Measurements from ENCODE around the gene TRAF7. TPM values are rescaled to one million over a fixed set of nuclear protein-coding genes. Genes with fewer than 3 reads are reported as not detected.

Gene TRAF7
- total RNA-seq, 1 experiment from 2014 or later, result 160 TPM

GRCh38 chr16:2195322-2196161 is 40.0 kb downstream of the TRAF7 start:
- Histone ChIP-seq H3K36me3 (ENCODE audit: control insufficient read depth in 1 of 2, insufficient read depth in 2 of 2, low read length in 2 of 2) (no peaks in the 10 kb centered on the region), H3K4me3 (replicated peaks in 1 of 2; ENCODE audit: low read depth in 1 of 2, low read length in 2 of 2) (peak overlapping the region; percentile 41 to 58), H3K9ac (ENCODE audit: low read length) (peak overlapping the region; percentile 41), H4K20me1 (ENCODE audit: insufficient read depth) (no peaks in the 10 kb centered on the region), H3K4me2 (ENCODE audit: low read length) (peak overlapping the region; percentile 88), H3K79me2 (ENCODE audit: insufficient read depth, low read length) (no peaks in the 10 kb centered on the region), H3K27me3 (ENCODE audit: insufficient read depth, low read length) (no peaks in the 10 kb centered on the region), H3K4me1 (ENCODE audit: control insufficient read depth in 1 of 2, insufficient read depth in 2 of 2, low read length in 2 of 2) (peaks cover 5 to 19% of the 10 kb centered on the region in 2 experiments), H2AFZ (ENCODE audit: low read depth, low read length, poor library complexity, severe bottlenecking) (no peak overlapping the region), H3K9me3 (ENCODE audit: control insufficient read depth in 1 of 2, insufficient read depth in 1 of 2, low read depth in 1 of 2, low read length in 2 of 2) (no peaks in the 10 kb centered on the region), H3K9me2 (ENCODE audit: insufficient read depth) (no peaks in the 10 kb centered on the region), H3K27ac (ENCODE audit: low read depth, low read length) (no peak overlapping the region; the same call in 1 of the 2 replicates)
- no peak for DNase-seq (ENCODE audit: low read depth, low spot score)
- peak; percentile 26 for ATAC-seq
- intact Hi-C loops (cut with micrococcal nuclease), result loop anchor here (2.0 to 10.0 kb wide), 2 partner anchors 55 to 309 kb away; partner anchors contain the start of gene ECI1
- BruUV-seq (replicated peaks), result no TSS peak
- RAD21 ChIA-PET (ENCODE audit: low non-redundant PET in 1 of 2, low total read pairs in 2 of 2, uncharacterized antibody in 2 of 2, unreplicated experiment in 2 of 2), result interaction anchor here (0.6 to 1.6 kb wide), 6 partner anchors 19 to 306 kb away, joined by 3 to 6 read pairs (median 4); partner anchors contain the start of genes ECI1 (in 1 of the 2) and PGP (in 1 of the 2)
- no peak for TF ChIP-seq EZH2 (IDR thresholded peaks at IDR 0.05)
- TF ChIP-seq ELF1 (IDR thresholded peaks at IDR 0.05; ENCODE audit: borderline replicate concordance, low read depth), result no peak
- TF ChIP-seq TCF7L2 (IDR thresholded peaks at IDR 0.05; ENCODE audit: borderline replicate concordance, extremely low read depth, insufficient read depth, insufficient read length), result no peak
- no peak for TF ChIP-seq ZNF274 (IDR thresholded peaks at IDR 0.05; ENCODE audit: low read depth, low read length)
- TF ChIP-seq EGR1 (IDR thresholded peaks at IDR 0.05; ENCODE audit: low read depth), result no peak
- no peak for TF ChIP-seq ATF3 (IDR thresholded peaks at IDR 0.05)
- CTCF ChIA-PET, result interaction anchor here (0.5 to 3.5 kb wide), 9 partner anchors 9 to 461 kb away, joined by 3 to 24 read pairs (median 4); partner anchors contain the start of genes ECI1, MLST8, PGP and TBC1D24
- POLR2A ChIA-PET, result interaction anchor here (1.0 to 1.6 kb wide), 4 partner anchors 28 to 56 kb away, joined by 4 to 11 read pairs (median 6); partner anchors contain the start of genes E4F1, ECI1 and TRAF7
